HCT116 (cell line): ENCODE data around the gene FAM124B. TPM values are rescaled to one million over a fixed set of nuclear protein-coding genes. Genes with fewer than 3 reads are reported as not detected.

Experiments
- ATAC-seq: fragments of 200-7000 bp; cut with Tn5 transposase; 2 replicates; pipeline ENCODE4 v1.9.1; 2020; ENCODE audit warnings: mild to moderate bottlenecking, moderate library complexity
- BruUV-seq: library from RNA; stranded (reverse); fragments of 400-500 nt; replicated peaks from 2 replicates; lab custom pipeline; 2021; lab: Mats Ljungman, UMichigan
- CTCF ChIA-PET: fragments of 300-600 bp; sonication (Branson Sonifier 250); formaldehyde crosslinking; loops from one replicate; lab custom pipeline; 2021; ENCODE audit warnings: antibody characterized with exemption; lab: Charles Lee
- POLR2A ChIA-PET: fragments of 300-600, 350-600 bp; sonication (Branson Sonifier 250); formaldehyde crosslinking; loops from one replicate; lab custom pipeline; 2021; ENCODE audit warnings: antibody characterized with exemption; lab: Charles Lee
- RAD21 ChIA-PET, 2 experiments: fragments of 300-600 bp; sonication (Branson Sonifier 250); formaldehyde crosslinking; loops; one replicate each; lab custom pipeline; 2023; ENCODE audit warnings: low total read pairs in 2 of 2; ENCODE audit not compliant: uncharacterized antibody in 2 of 2, unreplicated experiment in 2 of 2, low non-redundant PET in 1 of 2; lab: Charles Lee
- DNase-seq: peaks from one replicate; pipeline ENCODE4 v3.0.0-alpha.2; 2010; ENCODE audit warnings: low read depth, low spot score
- H2AFZ ChIP-seq: fragments of 200-600 bp; shearing (Covaris generic), sonication (generic); 2 replicates; pipeline ENCODE4 v1.6.1; 2017; ENCODE audit warnings: low read depth, mixed run types, mixed read lengths, antibody characterized with exemption, low read length; ENCODE audit not compliant: poor library complexity, severe bottlenecking
- H3K27ac ChIP-seq: 2 replicates; pipeline ENCODE4 v1.5.1; 2012; ENCODE audit warnings: low read depth, low read length
- H3K27me3 ChIP-seq: fragments of 200-600 bp; sonication (generic); 2 replicates; pipeline ENCODE4 v1.6.1; 2016; ENCODE audit warnings: mixed run types, low read length, mixed read lengths; ENCODE audit not compliant: insufficient read depth
- H3K36me3 ChIP-seq, 2 experiments: fragments of 200-500 bp in 1 of 2; fragments of 200-600 bp in 1 of 2; sonication (Bioruptor generic) in 1 of 2; sonication (generic) in 1 of 2; 2 replicates each; pipeline versions ENCODE4 v1.5.1 to v1.6.1; 2014 to 2016; ENCODE audit warnings: low read length in 2 of 2, inconsistent platforms in 1 of 2, mixed read lengths in 1 of 2, mixed run types in 1 of 2; ENCODE audit not compliant: insufficient read depth in 2 of 2, control insufficient read depth in 1 of 2
- H3K4me1 ChIP-seq, 2 experiments: fragments of 200-600 bp in 1 of 2; sonication (generic) in 1 of 2; 2 replicates each; pipeline versions ENCODE4 v1.5.1 to v1.6.1; 2012 to 2017; ENCODE audit warnings: low read length in 2 of 2, inconsistent platforms in 1 of 2, mild to moderate bottlenecking in 1 of 2, mixed read lengths in 1 of 2, mixed run types in 1 of 2, moderate library complexity in 1 of 2; ENCODE audit not compliant: insufficient read depth in 2 of 2, control insufficient read depth in 1 of 2
- H3K4me2 ChIP-seq: fragments of 200-600 bp; sonication (generic); 2 replicates; pipeline ENCODE4 v1.6.1; 2017; ENCODE audit warnings: mixed run types, low read length, mixed read lengths
- H3K4me3 ChIP-seq, 2 experiments: fragments of 200-600 bp in 1 of 2; sonication (generic) in 1 of 2; replicated peaks in 1 of 2; 2 replicates each; pipeline ENCODE4 v1.5.1; 2011 to 2016; ENCODE audit warnings: low read length in 2 of 2, control low read depth in 1 of 2, low read depth in 1 of 2, mild to moderate bottlenecking in 1 of 2, mixed read lengths in 1 of 2, mixed run types in 1 of 2
- H3K79me2 ChIP-seq: fragments of 200-600 bp; sonication (generic); 2 replicates; pipeline ENCODE4 v1.6.1; 2017; ENCODE audit warnings: mild to moderate bottlenecking, mixed run types, low read length, moderate library complexity, mixed read lengths; ENCODE audit not compliant: insufficient read depth
- H3K9ac ChIP-seq: fragments of 200-600 bp; sonication (generic); 2 replicates; pipeline ENCODE4 v1.6.1; 2016; ENCODE audit warnings: low read length, mixed read lengths
- H3K9me2 ChIP-seq: fragments of 200-600 bp; sonication (generic), shearing (Covaris generic); 2 replicates; pipeline ENCODE4 v1.6.1; 2017; ENCODE audit warnings: mixed run types, mild to moderate bottlenecking, moderate library complexity; ENCODE audit not compliant: insufficient read depth
- H3K9me3 ChIP-seq, 2 experiments: fragments of 200-500 bp in 1 of 2; fragments of 200-600 bp in 1 of 2; sonication (Bioruptor generic) in 1 of 2; sonication (generic) in 1 of 2; 2 replicates each; pipeline ENCODE4 v1.6.1; 2014 to 2017; ENCODE audit warnings: low read length in 2 of 2, mixed read lengths in 2 of 2, inconsistent platforms in 1 of 2, low read depth in 1 of 2, mild to moderate bottlenecking in 1 of 2, mixed run types in 1 of 2, moderate library complexity in 1 of 2; ENCODE audit not compliant: control insufficient read depth in 1 of 2, insufficient read depth in 1 of 2
- H4K20me1 ChIP-seq: fragments of 200-600 bp; sonication (generic), shearing (Covaris generic); 2 replicates; pipeline ENCODE4 v1.6.1; 2017; ENCODE audit warnings: mixed run types, mild to moderate bottlenecking, moderate library complexity; ENCODE audit not compliant: insufficient read depth
- ATF3 ChIP-seq: IDR thresholded peaks from 2 replicates; pipeline ENCODE4 v1.6.1; 2012
- CBX3 ChIP-seq: IDR thresholded peaks from 2 replicates; pipeline ENCODE4 v1.6.1; 2012; ENCODE audit warnings: low read depth
- CEBPB ChIP-seq: IDR thresholded peaks from 2 replicates; pipeline ENCODE4 v1.6.1; 2012; ENCODE audit warnings: low read depth
- ELF1 ChIP-seq: IDR thresholded peaks from 2 replicates; pipeline ENCODE4 v1.6.1; 2012; ENCODE audit warnings: low read depth, borderline replicate concordance
- EZH2 ChIP-seq: fragments of 200-600 bp; sonication (generic); IDR thresholded peaks from 2 replicates; pipeline ENCODE4 v1.6.1; 2017; ENCODE audit warnings: antibody characterized with exemption, mixed run types
- EZH2phosphoT487 ChIP-seq: fragments of 200-600 bp; IDR thresholded peaks from 2 replicates; pipeline ENCODE4 v1.6.1; 2018; ENCODE audit warnings: antibody characterized with exemption, borderline replicate concordance
- MAX ChIP-seq: IDR thresholded peaks from 2 replicates; pipeline ENCODE4 v1.6.1; 2012
- POLR2AphosphoS5 ChIP-seq: IDR thresholded peaks from 2 replicates; pipeline ENCODE4 v1.6.1; 2011; ENCODE audit warnings: mild to moderate bottlenecking, low read depth, low read length, moderate library complexity
- RAD21 ChIP-seq: IDR thresholded peaks from 2 replicates; pipeline ENCODE4 v1.6.1; 2012; ENCODE audit warnings: low read depth, mild to moderate bottlenecking
- REST ChIP-seq: IDR thresholded peaks from 2 replicates; pipeline ENCODE4 v1.6.1; 2012; ENCODE audit warnings: low read depth
- SIN3A ChIP-seq: IDR thresholded peaks from 2 replicates; pipeline ENCODE4 v1.6.1; 2012; ENCODE audit warnings: low read depth
- SP1 ChIP-seq: IDR thresholded peaks from 2 replicates; pipeline ENCODE4 v1.6.1; 2012; ENCODE audit warnings: low read depth
- TCF7L2 ChIP-seq: IDR thresholded peaks from 2 replicates; pipeline ENCODE4 v1.7.0; 2011; ENCODE audit warnings: borderline replicate concordance, inconsistent platforms; ENCODE audit not compliant: insufficient read depth, insufficient read length; ENCODE audit errors: extremely low read depth
- YY1 ChIP-seq: IDR thresholded peaks from 2 replicates; pipeline ENCODE4 v1.6.1; 2011; ENCODE audit warnings: low read length, low read depth, moderate library complexity, mild to moderate bottlenecking; ENCODE audit not compliant: insufficient replicate concordance; ENCODE audit errors: extremely low read depth
- ZFX ChIP-seq: fragments of 450-650 bp; IDR thresholded peaks from 2 replicates; pipeline ENCODE4 v1.6.1; 2017
- intact Hi-C: fragments of 100-400 bp; cut with micrococcal nuclease; formaldehyde crosslinking; loops from 2 replicates; pipeline ENCODE4 v1.10.0; 2022
- total RNA-seq: library from RNA; stranded (reverse); gene quantifications from one replicate; pipeline ENCODE4 v1.2.1, GENCODE V29; 2021; ENCODE audit not compliant: unreplicated experiment

The FAM124B gene
- total RNA-seq, 1 experiment from 2014 or later = not detected

GRCh38 chr2:224379986-224380385 is 21.9 kb downstream of the FAM124B start:
- POLR2A ChIA-PET = no interaction called here
- no peak overlapping the region for H2AFZ ChIP-seq
- no TSS peak for BruUV-seq

More at GRCh38 chr2:224379986-224380385, 21.9 kb downstream of the FAM124B start:
- CTCF ChIA-PET = no interaction called here
- Histone ChIP-seq H3K9ac (no peak overlapping the region), H3K4me3 (no peak overlapping the region), H4K20me1 (no peaks in the 10 kb centered on the region), H3K9me2 (no peaks in the 10 kb centered on the region), H3K27ac (no peak overlapping the region), H3K36me3 (no peaks in the 10 kb centered on the region), H3K79me2 (no peaks in the 10 kb centered on the region), H3K9me3 (no peaks in the 10 kb centered on the region), H3K4me1 (no peaks in the 10 kb centered on the region), H3K27me3 (no peaks in the 10 kb centered on the region), H3K4me2 (no peak overlapping the region)
- ATAC-seq (no peak), DNase-seq (no peak)
- TF ChIP-seq ATF3 = no peak
- TF ChIP-seq REST = no peak
- no peak for TF ChIP-seq EZH2phosphoT487
- no peak for TF ChIP-seq MAX
- no peak for TF ChIP-seq ZFX
- TF ChIP-seq EZH2 = no peak
- TF ChIP-seq RAD21 = no peak
- TF ChIP-seq CBX3 = no peak
- no peak for TF ChIP-seq YY1
- TF ChIP-seq CEBPB = no peak
- TF ChIP-seq POLR2AphosphoS5 = no peak
- TF ChIP-seq TCF7L2 = no peak
- TF ChIP-seq SIN3A = no peak
- TF ChIP-seq SP1 = no peak
- TF ChIP-seq ELF1 = no peak
- RAD21 ChIA-PET = no interaction called here
- intact Hi-C loops = no loop called here
